ENCODE measurements around the gene ESX1. TPM values are rescaled to one million over a fixed set of nuclear protein-coding genes. Genes with fewer than 3 reads are reported as not detected.
A peak's percentile ranks its signal among the peaks of the same experiment; 100 is the strongest.

ESX1 gene
- total RNA-seq, 1 donor from 2014 or later = not detected

DNA sequence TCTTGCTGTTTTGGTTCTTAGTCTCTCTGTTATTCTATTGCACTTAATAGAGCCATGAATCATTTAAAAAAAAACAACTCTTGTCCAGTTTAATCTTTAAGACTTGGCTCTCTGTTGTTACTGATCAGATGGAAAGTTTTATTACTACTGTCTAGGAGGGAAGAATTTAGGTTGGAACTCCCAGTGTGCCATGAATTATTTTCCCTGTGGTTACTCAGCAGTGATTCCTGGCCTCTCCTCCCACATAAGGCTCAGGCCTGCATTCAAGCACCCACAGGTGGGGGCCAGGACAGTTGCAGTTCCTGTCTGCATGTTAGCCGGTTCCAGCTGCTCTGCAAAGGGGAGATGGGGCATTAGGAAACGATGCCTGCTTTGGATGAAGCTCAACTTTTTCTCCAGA lies 29.8 kb upstream of the ESX1 start:
- no peak overlapping the region for H3K4me3 Mint-ChIP-seq (ENCODE audit: unreplicated experiment)
- H3K9me3 Mint-ChIP-seq (ENCODE audit: unreplicated experiment) = no peaks in the 10 kb centered on the region
- H3K27me3 Mint-ChIP-seq (ENCODE audit: unreplicated experiment) = no peaks in the 10 kb centered on the region
- H3K27ac Mint-ChIP-seq (ENCODE audit: unreplicated experiment) = no peak overlapping the region
- DNase-seq (ENCODE audit: low spot score) = no peak
- no peaks in the 10 kb centered on the region for H3K36me3 Mint-ChIP-seq (ENCODE audit: low read depth, unreplicated experiment)
- H3K4me1 Mint-ChIP-seq (ENCODE audit: unreplicated experiment) = no peaks in the 10 kb centered on the region
- TF ChIP-seq, protein P1, sequence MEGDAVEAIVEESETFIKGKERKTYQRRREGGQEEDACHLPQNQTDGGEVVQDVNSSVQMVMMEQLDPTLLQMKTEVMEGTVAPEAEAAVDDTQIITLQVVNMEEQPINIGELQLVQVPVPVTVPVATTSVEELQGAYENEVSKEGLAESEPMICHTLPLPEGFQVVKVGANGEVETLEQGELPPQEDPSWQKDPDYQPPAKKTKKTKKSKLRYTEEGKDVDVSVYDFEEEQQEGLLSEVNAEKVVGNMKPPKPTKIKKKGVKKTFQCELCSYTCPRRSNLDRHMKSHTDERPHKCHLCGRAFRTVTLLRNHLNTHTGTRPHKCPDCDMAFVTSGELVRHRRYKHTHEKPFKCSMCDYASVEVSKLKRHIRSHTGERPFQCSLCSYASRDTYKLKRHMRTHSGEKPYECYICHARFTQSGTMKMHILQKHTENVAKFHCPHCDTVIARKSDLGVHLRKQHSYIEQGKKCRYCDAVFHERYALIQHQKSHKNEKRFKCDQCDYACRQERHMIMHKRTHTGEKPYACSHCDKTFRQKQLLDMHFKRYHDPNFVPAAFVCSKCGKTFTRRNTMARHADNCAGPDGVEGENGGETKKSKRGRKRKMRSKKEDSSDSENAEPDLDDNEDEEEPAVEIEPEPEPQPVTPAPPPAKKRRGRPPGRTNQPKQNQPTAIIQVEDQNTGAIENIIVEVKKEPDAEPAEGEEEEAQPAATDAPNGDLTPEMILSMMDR (IDR thresholded peaks at IDR 0.05; ENCODE audit: unreplicated experiment) = no peak

DNA sequence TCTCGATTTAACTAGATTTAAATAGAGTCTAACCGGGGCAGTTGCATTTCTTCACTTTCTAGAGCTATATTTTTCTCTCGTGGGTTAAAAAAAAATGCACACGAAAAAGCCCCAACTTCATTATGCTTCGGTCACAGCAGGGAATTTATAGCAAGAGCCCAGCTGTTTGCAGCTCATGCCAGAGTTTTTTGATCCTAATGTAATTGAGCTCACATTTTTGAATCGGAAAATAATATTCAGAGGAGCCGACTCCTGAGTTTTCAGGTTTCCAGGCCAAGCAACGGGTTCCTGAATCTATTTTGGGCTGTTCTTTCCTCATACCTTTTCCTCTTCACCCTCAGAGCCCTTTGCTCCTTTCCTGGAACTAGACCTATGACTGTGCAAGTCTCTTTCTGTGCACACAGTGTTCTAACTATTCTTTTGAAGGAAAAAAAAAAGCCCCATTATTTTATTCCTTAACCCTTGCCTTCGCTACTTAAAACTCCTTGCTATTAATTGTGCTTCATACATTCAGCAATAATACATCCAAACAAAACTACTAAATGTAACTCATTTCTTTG lies 27.5 kb upstream of the ESX1 start:
- H3K27me3 Mint-ChIP-seq (ENCODE audit: unreplicated experiment) = no peaks in the 10 kb centered on the region
- no peaks in the 10 kb centered on the region for H3K4me1 Mint-ChIP-seq (ENCODE audit: unreplicated experiment)
- no peak for DNase-seq (ENCODE audit: low spot score)
- H3K4me3 Mint-ChIP-seq (ENCODE audit: unreplicated experiment) = no peak overlapping the region
- no peaks in the 10 kb centered on the region for H3K9me3 Mint-ChIP-seq (ENCODE audit: unreplicated experiment)
- H3K36me3 Mint-ChIP-seq (ENCODE audit: low read depth, unreplicated experiment) = no peaks in the 10 kb centered on the region
- no peak overlapping the region for H3K27ac Mint-ChIP-seq (ENCODE audit: unreplicated experiment)
- TF ChIP-seq, protein P1 (IDR thresholded peaks at IDR 0.05; ENCODE audit: unreplicated experiment) = no peak

DNA sequence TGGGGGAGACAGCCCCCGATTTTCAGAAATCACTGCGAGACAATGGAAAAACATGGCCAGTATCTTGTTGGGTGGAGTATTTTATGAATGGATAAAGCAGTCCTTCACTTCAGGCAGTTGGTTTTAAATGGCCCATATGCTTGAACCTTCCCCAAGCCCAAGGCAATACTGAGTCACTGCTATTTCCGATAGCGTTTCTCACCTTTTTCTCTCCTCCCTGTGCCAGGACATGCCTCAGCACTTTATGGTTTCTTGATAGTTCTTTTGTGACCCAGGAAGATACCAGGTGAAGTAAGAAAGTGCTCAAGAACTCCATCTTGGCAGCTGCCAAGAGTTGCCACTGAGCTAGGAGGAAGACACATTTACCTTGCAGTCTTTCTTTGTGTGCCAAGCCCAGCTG lies 26.8 kb upstream of the ESX1 start:
- no peaks in the 10 kb centered on the region for H3K27me3 Mint-ChIP-seq (ENCODE audit: unreplicated experiment)
- TF ChIP-seq, protein P1 (IDR thresholded peaks at IDR 0.05; ENCODE audit: unreplicated experiment) = no peak
- H3K4me3 Mint-ChIP-seq (ENCODE audit: unreplicated experiment) = no peak overlapping the region
- H3K9me3 Mint-ChIP-seq (ENCODE audit: unreplicated experiment) = no peaks in the 10 kb centered on the region
- H3K27ac Mint-ChIP-seq (ENCODE audit: unreplicated experiment) = no peak overlapping the region
- DNase-seq (ENCODE audit: low spot score) = no peak
- H3K36me3 Mint-ChIP-seq (ENCODE audit: low read depth, unreplicated experiment) = no peaks in the 10 kb centered on the region
- H3K4me1 Mint-ChIP-seq (ENCODE audit: unreplicated experiment) = no peaks in the 10 kb centered on the region

DNA sequence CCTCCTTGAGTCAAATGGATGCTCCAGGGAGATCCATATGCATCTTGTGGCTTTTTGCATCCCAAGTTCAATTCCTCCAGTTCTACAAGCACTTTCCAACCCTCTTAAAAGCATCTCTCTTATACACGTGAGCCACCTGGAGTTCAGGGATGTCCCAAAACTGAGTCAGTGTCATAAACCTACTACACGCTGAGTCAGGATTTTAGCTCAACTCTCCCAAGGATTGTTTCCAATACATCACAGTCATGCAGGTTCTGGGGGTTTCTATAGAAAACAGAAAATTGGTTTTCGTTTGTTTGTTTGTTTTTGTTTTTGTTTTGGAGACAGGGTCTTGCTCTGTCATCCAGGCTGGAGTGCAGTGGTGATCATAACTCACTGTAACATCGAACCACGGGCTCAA lies 25.9 kb upstream of the ESX1 start:
- TF ChIP-seq, protein P1 (IDR thresholded peaks at IDR 0.05; ENCODE audit: unreplicated experiment) = no peak
- no peaks in the 10 kb centered on the region for H3K36me3 Mint-ChIP-seq (ENCODE audit: low read depth, unreplicated experiment)
- H3K4me1 Mint-ChIP-seq (ENCODE audit: unreplicated experiment) = no peaks in the 10 kb centered on the region
- no peaks in the 10 kb centered on the region for H3K27me3 Mint-ChIP-seq (ENCODE audit: unreplicated experiment)
- no peak for DNase-seq (ENCODE audit: low spot score)
- H3K9me3 Mint-ChIP-seq (ENCODE audit: unreplicated experiment) = no peaks in the 10 kb centered on the region
- H3K4me3 Mint-ChIP-seq (ENCODE audit: unreplicated experiment) = no peak overlapping the region
- H3K27ac Mint-ChIP-seq (ENCODE audit: unreplicated experiment) = no peak overlapping the region

DNA sequence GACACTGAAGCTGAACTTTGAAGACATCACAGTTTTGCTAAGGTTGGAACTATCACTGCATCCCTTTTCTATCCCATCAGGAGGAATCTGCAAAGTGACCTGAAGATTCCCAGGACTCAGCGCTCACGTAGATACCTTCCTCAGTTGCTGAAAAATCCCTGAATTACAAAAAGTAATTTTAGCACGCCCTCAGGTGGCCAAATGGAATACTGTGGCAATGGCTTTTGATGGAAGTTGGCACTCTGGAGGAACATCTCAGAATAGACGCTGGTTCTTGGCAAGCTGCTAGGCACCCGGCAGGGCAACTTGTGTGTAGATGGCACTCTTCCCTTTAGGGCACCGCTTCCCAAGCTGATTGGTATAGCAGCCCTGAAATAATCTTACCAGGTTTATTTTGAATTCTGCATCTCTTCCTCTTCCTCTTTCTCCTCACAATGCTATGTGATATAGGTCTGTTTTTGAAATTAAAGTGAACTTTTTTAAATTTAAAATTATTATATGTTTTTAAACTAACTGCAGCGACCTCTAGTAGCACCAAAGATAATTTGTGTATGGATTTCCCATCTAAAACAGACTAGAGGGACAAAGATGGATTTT lies 16.3 kb upstream of the ESX1 start:
- H3K4me3 Mint-ChIP-seq (ENCODE audit: unreplicated experiment) = no peak overlapping the region
- peak; percentile 49 for DNase-seq (ENCODE audit: low spot score)
- H3K4me1 Mint-ChIP-seq (ENCODE audit: unreplicated experiment) = no peaks in the 10 kb centered on the region
- H3K9me3 Mint-ChIP-seq (ENCODE audit: unreplicated experiment) = no peaks in the 10 kb centered on the region
- no peak overlapping the region for H3K27ac Mint-ChIP-seq (ENCODE audit: unreplicated experiment)
- no peaks in the 10 kb centered on the region for H3K36me3 Mint-ChIP-seq (ENCODE audit: low read depth, unreplicated experiment)
- TF ChIP-seq, protein P1 (IDR thresholded peaks at IDR 0.05; ENCODE audit: unreplicated experiment) = peak; percentile 61
- peaks cover 7% of the 10 kb centered on the region for H3K27me3 Mint-ChIP-seq (ENCODE audit: unreplicated experiment)

All from endothelial cell (in vitro differentiated cells).